Stimulated activated CD4-positive, alpha-beta T cell treated with anti-CD3 and anti-CD28 coated beads, Interleukin-2, amount 100 ng/mL, for 24 hours (primary cell): ENCODE results near the gene LGALS9B.
"Not testable (repeated sequence)": the region's sequence is repeated elsewhere in the genome, so short reads cannot be mapped to it uniquely, and the experiment has no call there.

Experiments used
- DNase-seq, 2 donors: peaks; one replicate each; pipeline ENCODE4 v3.0.0-alpha.2; 2020

Gene LGALS9B

DNA sequence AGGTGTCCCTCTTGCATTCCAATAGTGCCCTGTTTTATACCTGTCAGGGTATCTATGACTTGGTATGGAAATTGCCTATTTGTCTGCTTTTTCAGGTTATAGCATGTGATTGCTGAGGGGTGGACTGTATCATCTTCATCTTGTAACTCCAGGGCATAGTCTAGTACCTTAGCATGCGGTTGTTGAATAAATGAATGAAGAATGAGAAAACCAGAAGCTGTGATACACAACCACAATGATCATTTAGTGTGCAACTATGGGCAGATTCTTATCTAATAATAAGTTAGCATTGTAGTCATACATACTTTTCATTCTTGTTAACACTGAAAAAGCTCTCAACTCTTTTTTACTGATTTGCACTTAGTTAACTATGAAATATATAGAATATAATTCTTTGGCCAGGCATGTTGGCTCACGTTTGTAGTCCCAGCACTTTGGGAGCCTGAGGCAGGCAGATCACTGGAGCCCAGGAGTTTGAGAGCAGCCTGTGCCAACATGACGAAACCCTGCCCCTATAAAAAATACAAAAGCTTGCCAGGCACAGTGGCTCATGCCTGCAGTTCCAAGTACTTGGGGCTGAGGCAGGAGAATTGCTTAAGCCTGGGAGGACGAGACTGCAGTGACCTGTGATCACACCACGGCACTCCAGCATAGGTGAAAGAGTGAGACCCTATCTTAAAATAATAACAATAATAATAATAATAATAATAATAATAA lies 65.9 kb downstream of the LGALS9B start:
- not testable (repeated sequence) for DNase-seq

GRCh38 chr17:20400559-20401305 lies 66.6 kb downstream of the LGALS9B start:
- DNase-seq: not testable (repeated sequence)
